GM10847 (cell line): ENCODE data around the gene CIB4.

Experiments
- POLR2A ChIP-seq: IDR thresholded peaks from 2 replicates; pipeline ENCODE4 v1.6.1; 2011; ENCODE audit not compliant: insufficient read length; ENCODE audit errors: extremely low read depth

Gene CIB4

GRCh38 chr2:26670931-26671460, 29.8 kb upstream of the CIB4 start:
- TF ChIP-seq POLR2A, result no peak

- no peak for TF ChIP-seq POLR2A
These were observed 29.0 kb upstream of the CIB4 start for GRCh38 chr2:26670171-26670570.

- no peak for TF ChIP-seq POLR2A
These were observed 27.9 kb upstream of the CIB4 start for GRCh38 chr2:26668856-26669750.

GRCh38 chr2:26668041-26668440, 26.9 kb upstream of the CIB4 start:
- TF ChIP-seq POLR2A, result no peak

- no peak for TF ChIP-seq POLR2A
These were observed 25.5 kb upstream of the CIB4 start for GRCh38 chr2:26666671-26667070.

GRCh38 chr2:26660363-26660962, 19.3 kb upstream of the CIB4 start:
- TF ChIP-seq POLR2A, result no peak

- TF ChIP-seq POLR2A, result no peak
These were observed 17.7 kb upstream of the CIB4 start for GRCh38 chr2:26658691-26659346.

- TF ChIP-seq POLR2A, result no peak
These were observed 16.1 kb upstream of the CIB4 start for GRCh38 chr2:26657265-26657664.

- no peak for TF ChIP-seq POLR2A
These were observed 14.5 kb upstream of the CIB4 start for GRCh38 chr2:26655611-26656195.

GRCh38 chr2:26654061-26654340, 12.8 kb upstream of the CIB4 start:
- no peak for TF ChIP-seq POLR2A

- TF ChIP-seq POLR2A, result no peak
These were observed 12.3 kb upstream of the CIB4 start for GRCh38 chr2:26653207-26654060.

- no peak for TF ChIP-seq POLR2A
These were observed 11.3 kb upstream of the CIB4 start for GRCh38 chr2:26652361-26653041.

GRCh38 chr2:26651799-26652198, 10.6 kb upstream of the CIB4 start:
- no peak for TF ChIP-seq POLR2A

- TF ChIP-seq POLR2A, result no peak
These were observed 10.3 kb upstream of the CIB4 start for GRCh38 chr2:26651470-26651771.
